ENCODE measurements around the gene EIF4EBP2.

The EIF4EBP2 gene

GRCh38 chr10:70379581-70380176, 24.3 kb upstream of the EIF4EBP2 start:
- DNase-seq (ENCODE audit: low spot score), result peak; percentile 26

- DNase-seq (ENCODE audit: low spot score), result no peak
Observed at GRCh38 chr10:70380350-70381135, 23.4 kb upstream of the EIF4EBP2 start.

GRCh38 chr10:70381471-70382421, 22.2 kb upstream of the EIF4EBP2 start:
- peak; percentile 40 for DNase-seq (ENCODE audit: low spot score)

GRCh38 chr10:70391654-70392053, 12.3 kb upstream of the EIF4EBP2 start:
- no peak for DNase-seq (ENCODE audit: low spot score)

- DNase-seq (ENCODE audit: low spot score), result no peak
Observed at GRCh38 chr10:70396140-70396539, 7.8 kb upstream of the EIF4EBP2 start.

- DNase-seq (ENCODE audit: low spot score), result no peak
Observed at GRCh38 chr10:70399177-70399576, 4.8 kb upstream of the EIF4EBP2 start.

GRCh38 chr10:70403483-70404035, 386 bp upstream of the EIF4EBP2 start:
- DNase-seq (ENCODE audit: low spot score), result no peak

GRCh38 chr10:70404787-70405036, 767 bp downstream of the EIF4EBP2 start:
- peak; percentile 33 for DNase-seq (ENCODE audit: low spot score)

GRCh38 chr10:70405037-70405824, 1.3 kb downstream of the EIF4EBP2 start:
- peak; percentile 80 for DNase-seq (ENCODE audit: low spot score)

- DNase-seq (ENCODE audit: low spot score), result no peak
Observed at GRCh38 chr10:70409772-70410171, 5.8 kb downstream of the EIF4EBP2 start.

GRCh38 chr10:70410608-70411007, 6.7 kb downstream of the EIF4EBP2 start:
- no peak for DNase-seq (ENCODE audit: low spot score)

- DNase-seq (ENCODE audit: low spot score), result no peak
Observed at GRCh38 chr10:70412356-70412755, 8.4 kb downstream of the EIF4EBP2 start.

- DNase-seq (ENCODE audit: low spot score), result no peak
Observed at GRCh38 chr10:70417568-70417967, 13.6 kb downstream of the EIF4EBP2 start.

- peak; percentile 12 for DNase-seq (ENCODE audit: low spot score)
Observed at GRCh38 chr10:70418229-70418628, 14.3 kb downstream of the EIF4EBP2 start.

GRCh38 chr10:70418713-70419112, 14.8 kb downstream of the EIF4EBP2 start:
- DNase-seq (ENCODE audit: low spot score), result no peak

- DNase-seq (ENCODE audit: low spot score), result no peak
Observed at GRCh38 chr10:70424320-70424719, 20.4 kb downstream of the EIF4EBP2 start.

GRCh38 chr10:70425096-70425495, 21.2 kb downstream of the EIF4EBP2 start:
- no peak for DNase-seq (ENCODE audit: low spot score)

GRCh38 chr10:70426823-70427222, 22.9 kb downstream of the EIF4EBP2 start:
- no peak for DNase-seq (ENCODE audit: low spot score)

- DNase-seq (ENCODE audit: low spot score), result no peak
Observed at GRCh38 chr10:70430493-70431445, 26.8 kb downstream of the EIF4EBP2 start.

- no peak for DNase-seq (ENCODE audit: low spot score)
Observed at GRCh38 chr10:70432101-70432500, 28.2 kb downstream of the EIF4EBP2 start.
